Choroid plexus epithelial cell (primary cell): ENCODE data around the gene KLF13.

ENCODE experiments used
- DNase-seq: peaks from one replicate; pipeline ENCODE4 v3.0.0-alpha.2; 2010; ENCODE audit warnings: low read depth
- H3K4me3 ChIP-seq: 2 replicates; pipeline ENCODE4 v1.5.1; 2011; ENCODE audit warnings: low read depth, mild to moderate bottlenecking, control low read depth, low read length, moderate library complexity
- TF ChIP-seq, protein P1 (sequence below): conservative IDR thresholded peaks from 2 replicates; pipeline ENCODE4 v1.5.1; 2011; ENCODE audit warnings: low read depth, mild to moderate bottlenecking, control low read depth, inconsistent platforms, low read length, moderate library complexity

The KLF13 gene

DNA sequence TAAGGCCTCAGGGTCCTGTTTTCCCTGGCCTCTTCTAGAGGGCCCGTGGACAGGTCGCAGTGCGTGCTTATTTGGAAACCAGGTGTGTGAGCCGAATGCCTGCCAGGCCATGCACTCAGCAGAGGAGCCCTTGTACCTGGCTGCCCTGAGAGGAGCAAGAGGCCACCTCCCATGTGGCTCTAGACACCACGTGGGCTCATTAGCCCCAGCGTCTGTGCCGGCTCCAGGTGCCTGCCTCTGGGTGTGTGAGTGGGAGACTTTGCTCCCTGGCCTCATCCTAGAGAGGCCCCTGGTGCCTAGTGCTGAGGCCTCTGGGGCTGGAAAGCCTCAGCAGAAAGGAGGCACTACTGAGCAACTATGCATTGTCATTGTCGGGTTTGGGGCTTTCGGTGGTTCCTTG lies 50.4 kb downstream of the KLF13 start:
- DNase-seq: no peak

DNA sequence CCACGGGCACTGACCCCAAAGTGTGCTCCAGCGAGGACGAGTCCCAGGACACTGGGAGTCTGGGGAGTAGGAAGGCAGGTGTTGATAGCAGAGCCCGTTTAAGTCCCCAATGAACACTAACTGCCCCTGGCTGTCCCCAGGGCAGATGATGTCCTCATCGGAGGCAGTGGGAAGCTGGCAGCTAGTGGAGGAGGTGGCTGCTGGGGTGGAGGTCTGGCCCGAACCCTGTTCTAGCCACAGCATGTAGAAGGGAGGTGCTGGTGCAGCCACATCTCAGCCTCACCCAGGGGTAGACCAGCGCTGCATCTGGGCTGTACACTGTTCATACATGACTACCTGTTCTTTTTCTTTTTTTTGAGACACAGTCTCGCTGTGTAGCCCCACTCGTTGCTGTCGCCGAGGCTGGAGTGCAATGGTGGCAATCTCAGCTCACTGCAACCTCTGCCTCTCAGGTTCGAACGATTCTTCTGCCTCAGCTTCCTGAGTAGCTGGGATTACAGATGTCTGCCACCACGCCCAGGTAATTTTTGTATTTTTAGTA lies 51.8 kb downstream of the KLF13 start:
- H3K4me3 ChIP-seq: no peak overlapping the region
- DNase-seq: no peak
- TF ChIP-seq, protein P1, sequence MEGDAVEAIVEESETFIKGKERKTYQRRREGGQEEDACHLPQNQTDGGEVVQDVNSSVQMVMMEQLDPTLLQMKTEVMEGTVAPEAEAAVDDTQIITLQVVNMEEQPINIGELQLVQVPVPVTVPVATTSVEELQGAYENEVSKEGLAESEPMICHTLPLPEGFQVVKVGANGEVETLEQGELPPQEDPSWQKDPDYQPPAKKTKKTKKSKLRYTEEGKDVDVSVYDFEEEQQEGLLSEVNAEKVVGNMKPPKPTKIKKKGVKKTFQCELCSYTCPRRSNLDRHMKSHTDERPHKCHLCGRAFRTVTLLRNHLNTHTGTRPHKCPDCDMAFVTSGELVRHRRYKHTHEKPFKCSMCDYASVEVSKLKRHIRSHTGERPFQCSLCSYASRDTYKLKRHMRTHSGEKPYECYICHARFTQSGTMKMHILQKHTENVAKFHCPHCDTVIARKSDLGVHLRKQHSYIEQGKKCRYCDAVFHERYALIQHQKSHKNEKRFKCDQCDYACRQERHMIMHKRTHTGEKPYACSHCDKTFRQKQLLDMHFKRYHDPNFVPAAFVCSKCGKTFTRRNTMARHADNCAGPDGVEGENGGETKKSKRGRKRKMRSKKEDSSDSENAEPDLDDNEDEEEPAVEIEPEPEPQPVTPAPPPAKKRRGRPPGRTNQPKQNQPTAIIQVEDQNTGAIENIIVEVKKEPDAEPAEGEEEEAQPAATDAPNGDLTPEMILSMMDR: no peak

More for the DNA sequence above, 50.4 kb downstream of the KLF13 start:
- no peak overlapping the region for H3K4me3 ChIP-seq
- TF ChIP-seq, protein P1: no peak

DNA sequence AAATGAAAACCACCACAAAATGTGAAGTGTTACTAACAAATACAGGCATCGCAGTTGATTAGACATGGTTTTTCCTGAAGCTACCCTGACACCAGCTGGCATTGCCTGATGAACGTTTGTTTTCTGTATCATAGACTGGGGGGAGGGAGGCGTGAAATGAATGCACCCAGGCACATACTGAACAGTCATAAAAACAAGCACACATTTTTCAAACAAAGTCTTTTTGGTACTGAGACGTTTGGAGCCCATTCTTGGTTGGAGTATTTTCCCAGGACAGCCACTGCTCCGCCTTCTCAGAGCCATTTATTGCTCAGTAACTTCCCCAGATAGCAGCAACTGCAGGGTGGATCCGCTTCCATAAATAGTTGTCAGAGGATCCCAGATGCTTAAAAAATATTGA lies 52.4 kb downstream of the KLF13 start:
- no peak overlapping the region for H3K4me3 ChIP-seq
- TF ChIP-seq, protein P1: no peak
- DNase-seq: no peak

DNA sequence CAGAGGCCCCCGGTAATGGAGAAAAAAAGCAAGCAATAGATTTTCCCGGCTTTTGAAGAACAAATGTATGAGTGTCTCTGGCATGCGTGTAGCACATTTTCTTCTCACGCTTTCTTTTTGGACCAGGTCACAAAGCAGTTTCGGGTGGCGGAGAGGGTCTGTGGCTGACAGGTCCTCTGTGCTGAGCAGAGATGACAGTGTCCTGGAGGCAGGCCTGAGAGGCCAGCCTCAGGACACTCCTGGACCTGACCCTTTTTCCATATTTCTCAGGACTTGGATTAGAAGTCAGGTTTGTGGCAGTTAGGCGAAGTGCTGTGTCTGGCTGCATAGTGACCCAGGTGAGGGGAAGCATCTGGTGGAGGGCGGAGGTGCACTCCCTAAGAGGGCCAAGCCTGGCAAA lies 52.9 kb downstream of the KLF13 start:
- DNase-seq: no peak
- H3K4me3 ChIP-seq: no peak overlapping the region
- TF ChIP-seq, protein P1: no peak

DNA sequence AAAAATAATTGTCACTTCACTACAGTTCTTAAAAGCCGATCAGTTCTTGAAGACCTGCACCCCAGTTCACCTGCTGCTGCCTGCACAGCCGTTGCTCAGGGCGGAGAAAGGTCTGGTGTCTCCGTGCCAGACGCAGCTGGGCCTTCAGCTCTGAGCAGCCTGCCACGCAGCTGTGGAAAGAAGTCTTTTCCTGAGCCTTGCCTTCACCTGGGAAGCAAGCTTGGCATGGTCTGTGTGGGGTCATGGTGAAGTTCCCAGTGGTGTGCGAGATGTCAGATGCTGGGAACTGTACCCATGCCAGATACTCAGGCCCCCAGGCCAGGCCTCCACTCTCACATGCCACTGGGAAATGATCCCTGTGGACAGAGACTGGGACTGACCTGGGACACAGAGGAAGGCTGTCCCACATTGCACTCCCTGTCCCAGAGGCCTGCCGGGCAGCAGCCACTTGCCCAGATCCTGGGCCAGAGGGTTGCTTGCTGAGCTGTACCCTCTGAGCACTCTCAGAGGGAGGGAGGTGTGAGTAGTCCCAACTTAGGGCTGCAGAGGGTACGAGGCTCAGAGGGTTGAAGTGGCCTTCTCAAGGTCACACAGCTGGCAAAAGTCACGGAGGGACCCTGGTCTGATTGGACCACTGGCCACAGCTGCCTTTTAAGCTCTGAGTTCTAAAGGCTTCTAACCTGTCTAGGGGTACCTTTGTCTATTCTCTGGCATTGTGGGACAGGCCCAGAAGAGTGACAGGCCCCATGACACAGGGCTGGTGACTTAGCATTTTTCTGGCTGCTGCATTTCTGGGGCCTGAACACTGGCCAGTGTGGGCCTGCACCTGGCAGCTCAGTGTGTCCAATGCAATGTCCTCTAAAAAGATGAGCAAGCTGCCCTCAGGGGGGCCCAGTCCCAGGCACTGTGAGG lies 55.4 kb downstream of the KLF13 start:
- H3K4me3 ChIP-seq: no peak overlapping the region
- TF ChIP-seq, protein P1: no peak

DNA sequence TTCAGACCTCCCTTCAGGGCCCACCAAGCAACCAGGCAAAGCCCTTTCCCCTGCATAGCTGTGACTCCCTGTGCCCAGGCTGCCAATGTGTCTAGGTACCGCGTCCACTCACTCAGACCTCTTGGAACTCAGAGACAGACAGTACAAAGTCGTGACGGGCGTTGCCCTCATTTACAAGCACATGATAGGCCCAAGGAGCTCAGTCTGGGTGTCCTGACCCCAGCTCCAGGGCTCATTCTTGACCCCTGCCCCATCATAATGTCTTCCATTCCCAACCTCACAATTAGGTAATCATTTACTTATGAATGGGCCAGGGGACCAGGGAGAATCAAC lies 56.0 kb downstream of the KLF13 start:
- no peak overlapping the region for H3K4me3 ChIP-seq
- no peak for DNase-seq
- TF ChIP-seq, protein P1: no peak

More for the DNA sequence above, 55.4 kb downstream of the KLF13 start:
- DNase-seq: no peak

DNA sequence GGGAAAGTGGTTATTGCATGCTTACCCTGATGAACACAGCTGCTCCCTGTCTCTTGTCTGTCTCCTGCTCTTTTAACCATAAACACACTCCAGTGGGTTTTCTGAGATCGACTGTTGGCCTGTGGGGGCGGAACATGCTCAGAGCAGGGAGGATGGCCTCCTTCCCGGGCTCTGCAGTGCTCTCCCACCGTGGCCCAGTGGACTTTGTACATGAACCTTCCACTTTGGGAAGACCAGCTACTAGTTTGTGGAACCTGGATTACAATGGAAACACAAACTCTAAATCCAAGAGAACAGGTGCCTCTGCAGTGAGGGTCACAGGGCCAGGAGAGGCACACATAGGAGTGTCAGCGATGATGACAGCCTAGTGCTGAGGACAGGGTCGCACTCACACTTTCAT lies 56.5 kb downstream of the KLF13 start:
- TF ChIP-seq, protein P1: no peak
- no peak for DNase-seq
- no peak overlapping the region for H3K4me3 ChIP-seq
